ENCODE results near the gene RPS21. TPM values are rescaled to one million over a fixed set of nuclear protein-coding genes. Genes with fewer than 3 reads are reported as not detected.
A peak's percentile ranks its signal among the peaks of the same experiment; 100 is the strongest.

RPS21 gene
- total and polyA plus RNA-seq, 2 of the 13 experiments (the other 11 are each of a cell fraction or from before 2014, with no cell fraction given), result 2,647 to 11,063 TPM

DNA sequence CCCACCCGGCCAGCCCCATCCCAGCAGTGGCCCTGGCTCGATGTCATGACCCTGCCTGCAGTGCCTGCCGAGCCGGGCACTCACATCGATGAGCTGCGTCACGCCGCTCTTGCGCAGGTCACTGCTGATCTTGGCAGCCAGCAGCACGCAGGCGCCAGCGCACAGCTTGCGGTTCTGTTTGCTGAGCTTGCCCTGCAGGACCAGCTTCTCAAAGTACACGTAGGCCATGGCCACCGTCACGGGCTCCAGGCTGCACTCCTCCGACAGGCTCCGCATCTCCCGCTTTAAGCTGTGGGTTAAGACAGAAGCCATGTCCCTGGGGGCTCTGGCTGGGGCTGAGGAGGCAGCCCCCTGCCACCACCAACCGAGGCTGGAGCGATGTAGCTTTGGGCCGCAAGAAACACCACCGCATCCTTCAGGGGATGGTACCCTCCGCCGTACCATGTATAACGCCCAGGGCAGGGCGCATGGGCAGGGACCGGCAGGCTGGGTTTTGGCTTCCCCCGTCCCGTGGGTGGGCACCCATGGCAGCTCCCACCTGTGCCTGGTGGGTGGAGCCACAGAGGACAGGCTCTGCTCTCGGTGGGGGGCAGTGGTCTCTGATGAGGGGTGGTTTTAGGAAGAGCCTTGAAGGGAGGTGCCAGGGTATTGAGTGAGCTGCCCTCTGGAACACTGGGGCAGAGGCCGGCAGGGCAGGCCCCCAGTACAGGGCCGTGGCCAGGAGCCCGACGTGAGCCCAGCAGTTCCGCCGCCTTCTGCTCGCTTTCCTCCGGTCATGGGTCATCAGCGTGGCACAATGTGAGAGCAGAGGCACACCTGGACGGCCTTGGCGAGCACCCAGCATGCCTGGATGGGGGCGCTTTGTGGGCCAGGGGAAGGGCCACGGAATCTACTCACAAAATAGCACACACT is 4.5 kb downstream of the RPS21 start (continued):
- 0 out of 2 replicates have a peak, but pooled peaks have one; percentile 49 for TF ChIP-seq TERF1 (CRISPR knock-in tag; IDR thresholded peaks at IDR 0.05)
- TF ChIP-seq ZNF562 (CRISPR knock-in tag; IDR thresholded peaks at IDR 0.05; ENCODE audit: borderline replicate concordance), result no peak
- 0 out of 2 replicates have a peak, but pooled peaks have one; percentile 17 for TF ChIP-seq POLR2G (IDR thresholded peaks at IDR 0.05; ENCODE audit: low read depth, low read length)
- no peak for TF ChIP-seq PAX8 (CRISPR knock-in tag; IDR thresholded peaks at IDR 0.05; ENCODE audit: borderline replicate concordance)
- TF ChIP-seq ZNF44 (CRISPR knock-in tag; IDR thresholded peaks at IDR 0.05), result no peak
- TF ChIP-seq ZNF691 (CRISPR knock-in tag; IDR thresholded peaks at IDR 0.05; ENCODE audit: borderline replicate concordance, low read depth), result no peak
- no peak for TF ChIP-seq SIX1 (CRISPR knock-in tag; IDR thresholded peaks at IDR 0.05; ENCODE audit: borderline replicate concordance)
- TF ChIP-seq PRDM10 (CRISPR knock-in tag; IDR thresholded peaks at IDR 0.05; ENCODE audit: low read depth), result no peak
- TF ChIP-seq ZNF446 (CRISPR knock-in tag; IDR thresholded peaks at IDR 0.05), result no peak
- no peak for TF ChIP-seq ZNF3 (CRISPR knock-in tag; IDR thresholded peaks at IDR 0.05)
- no peak for TF ChIP-seq GFI1 (CRISPR knock-in tag; IDR thresholded peaks at IDR 0.05; ENCODE audit: borderline replicate concordance)
- peak; percentile 23 for TF ChIP-seq PTBP1 (IDR thresholded peaks at IDR 0.05; ENCODE audit: low read depth, low read length, poor library complexity, severe bottlenecking)
- no peak for TF ChIP-seq SOX13 (IDR thresholded peaks at IDR 0.05)
- no peak for TF ChIP-seq SOX13 (CRISPR knock-in tag; conservative IDR thresholded peaks at IDR 0.05 in 1 of 2, IDR thresholded peaks at IDR 0.05 in 1 of 2)
- TF ChIP-seq EEA1 (CRISPR knock-in tag; IDR thresholded peaks at IDR 0.05; ENCODE audit: borderline replicate concordance), result no peak
- no peak for TF ChIP-seq GATAD1 (CRISPR knock-in tag; IDR thresholded peaks at IDR 0.05)

Data from HepG2 (cell line).